GM18868 (cell line): ENCODE measurements around the gene EHBP1.

Experiments used
- ATAC-seq: cut with Tn5 transposase; IDR thresholded peaks from one replicate; pipeline ENCODE4 v1.9.1; 2021; ENCODE audit warnings: mild to moderate bottlenecking, moderate library complexity; ENCODE audit not compliant: unreplicated experiment

EHBP1 gene

DNA sequence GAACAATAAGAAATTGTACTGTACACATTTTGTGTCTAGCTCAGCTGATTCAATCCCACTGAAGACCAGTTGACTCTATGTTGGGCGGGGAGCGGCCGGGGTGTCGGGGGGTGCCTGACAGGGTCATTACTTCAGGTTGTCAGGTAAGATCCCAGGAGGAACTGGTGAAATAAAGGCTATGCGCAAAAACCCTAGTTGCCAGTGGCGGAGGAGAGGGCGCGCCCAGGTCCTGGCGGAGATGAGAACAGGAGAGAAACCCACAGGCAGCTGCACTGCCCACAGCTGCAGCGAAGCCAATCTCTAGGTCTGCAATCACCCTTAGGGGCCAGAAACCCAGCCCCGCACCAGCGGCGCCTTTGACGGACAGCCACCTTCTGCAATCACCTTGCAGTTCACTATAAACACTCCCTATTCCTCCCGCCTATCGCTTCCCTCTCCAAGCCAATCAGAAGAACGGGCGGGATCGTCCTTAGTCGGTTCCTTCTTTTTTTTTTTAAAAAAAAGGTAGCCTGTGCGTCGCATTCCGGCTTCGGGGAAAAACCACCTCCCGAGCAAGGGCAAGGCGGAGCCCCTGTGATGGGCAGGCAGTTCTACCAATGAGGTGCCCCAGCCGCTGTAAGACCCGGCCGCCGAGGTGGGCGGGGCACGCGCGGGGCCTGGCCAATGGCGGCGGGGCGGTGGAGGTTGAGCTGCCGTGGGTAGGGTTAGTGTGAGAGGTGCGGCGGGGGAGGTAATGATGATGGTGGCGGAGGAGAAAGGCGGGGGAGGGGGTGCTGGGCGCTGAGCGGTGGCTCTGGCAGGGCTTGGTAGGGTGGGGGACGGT, at the start of gene EHBP1:
TSS of gene EHBP1 (plus strand) at position 707 of the 823 bp plus-strand sequence. CDS start 1,479 bp downstream, outside the sequence.
- peak; percentile 94 for ATAC-seq

GRCh38 chr2:62657783-62658182, 47.7 kb upstream of the EHBP1 start:
- peak; percentile 57 for ATAC-seq

DNA sequence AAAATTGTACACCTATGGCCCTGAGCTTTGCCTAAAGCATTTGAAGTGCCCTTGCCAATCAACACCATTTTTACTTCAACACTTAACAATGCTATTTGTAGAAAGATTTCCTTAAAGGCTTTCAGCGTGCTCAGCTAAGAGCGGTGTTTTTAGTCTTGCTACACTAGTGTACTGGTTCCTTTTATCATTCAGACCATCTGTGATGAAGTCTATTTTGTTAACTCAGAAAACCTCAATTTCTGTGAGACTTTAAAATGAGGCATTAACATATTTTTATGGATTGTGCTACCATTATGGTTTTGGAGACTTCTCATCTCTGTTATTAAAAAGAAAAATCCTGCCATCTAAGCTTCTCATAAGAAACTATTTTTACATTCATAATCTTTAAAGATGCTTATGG, 46.6 kb upstream of the EHBP1 start:
- ATAC-seq = no peak

GRCh38 chr2:62660087-62660486, 45.4 kb upstream of the EHBP1 start:
- peak; percentile 62 for ATAC-seq

DNA sequence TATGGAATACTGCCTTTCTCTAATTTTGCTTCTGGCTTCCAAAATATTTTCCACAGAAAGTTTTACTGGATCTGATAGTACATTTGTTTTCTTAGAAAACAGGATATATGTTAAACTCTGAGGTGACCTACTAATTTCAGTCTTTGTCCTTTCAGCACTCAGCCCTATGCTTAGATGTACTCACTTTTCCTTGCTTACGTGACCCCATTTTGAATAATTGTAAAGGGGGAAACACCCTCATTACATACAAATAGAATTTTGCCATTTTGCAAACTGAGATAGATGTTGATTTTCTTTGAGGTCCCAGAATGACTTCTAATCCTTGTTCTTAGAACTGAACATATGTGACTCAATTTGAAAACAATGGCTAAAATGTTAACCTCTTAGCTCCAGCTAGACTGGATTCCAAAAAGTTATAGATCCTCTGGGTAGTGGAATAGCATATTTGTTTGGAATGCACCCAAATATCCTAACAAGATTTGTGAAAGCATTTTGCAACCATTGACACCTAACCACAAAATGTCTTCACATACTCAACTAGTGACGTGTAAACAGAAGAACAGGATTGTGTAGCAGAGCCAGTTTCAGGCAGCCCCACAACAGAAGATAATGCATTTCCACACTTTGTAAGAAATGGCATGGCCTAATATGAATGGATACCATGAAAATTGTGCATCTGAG, 44.8 kb upstream of the EHBP1 start:
- ATAC-seq = peak; percentile 23

DNA sequence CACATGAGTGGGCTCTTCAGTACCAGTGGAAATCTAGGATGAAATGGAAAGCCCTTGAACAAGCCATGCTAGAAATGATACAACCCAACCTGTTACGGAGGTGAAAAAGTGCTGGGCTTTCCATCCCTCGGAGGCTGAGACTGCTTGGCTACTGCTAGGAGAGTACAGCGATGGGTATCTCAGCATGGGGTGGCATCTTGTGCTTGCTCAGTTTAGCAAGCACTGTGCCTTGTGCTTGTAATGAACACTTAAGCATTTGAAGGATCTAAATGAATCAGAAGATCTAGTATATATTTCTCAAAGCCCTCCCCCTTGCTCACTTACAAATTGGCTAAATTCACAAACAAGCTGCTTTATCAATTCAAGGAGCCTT, 44.3 kb upstream of the EHBP1 start:
- no peak for ATAC-seq

GRCh38 chr2:62662131-62662530, 43.4 kb upstream of the EHBP1 start:
- no peak for ATAC-seq

GRCh38 chr2:62662554-62662953, 43.0 kb upstream of the EHBP1 start:
- no peak for ATAC-seq

- ATAC-seq = no peak
Measured at GRCh38 chr2:62663411-62663810, 42.1 kb upstream of the EHBP1 start.

DNA sequence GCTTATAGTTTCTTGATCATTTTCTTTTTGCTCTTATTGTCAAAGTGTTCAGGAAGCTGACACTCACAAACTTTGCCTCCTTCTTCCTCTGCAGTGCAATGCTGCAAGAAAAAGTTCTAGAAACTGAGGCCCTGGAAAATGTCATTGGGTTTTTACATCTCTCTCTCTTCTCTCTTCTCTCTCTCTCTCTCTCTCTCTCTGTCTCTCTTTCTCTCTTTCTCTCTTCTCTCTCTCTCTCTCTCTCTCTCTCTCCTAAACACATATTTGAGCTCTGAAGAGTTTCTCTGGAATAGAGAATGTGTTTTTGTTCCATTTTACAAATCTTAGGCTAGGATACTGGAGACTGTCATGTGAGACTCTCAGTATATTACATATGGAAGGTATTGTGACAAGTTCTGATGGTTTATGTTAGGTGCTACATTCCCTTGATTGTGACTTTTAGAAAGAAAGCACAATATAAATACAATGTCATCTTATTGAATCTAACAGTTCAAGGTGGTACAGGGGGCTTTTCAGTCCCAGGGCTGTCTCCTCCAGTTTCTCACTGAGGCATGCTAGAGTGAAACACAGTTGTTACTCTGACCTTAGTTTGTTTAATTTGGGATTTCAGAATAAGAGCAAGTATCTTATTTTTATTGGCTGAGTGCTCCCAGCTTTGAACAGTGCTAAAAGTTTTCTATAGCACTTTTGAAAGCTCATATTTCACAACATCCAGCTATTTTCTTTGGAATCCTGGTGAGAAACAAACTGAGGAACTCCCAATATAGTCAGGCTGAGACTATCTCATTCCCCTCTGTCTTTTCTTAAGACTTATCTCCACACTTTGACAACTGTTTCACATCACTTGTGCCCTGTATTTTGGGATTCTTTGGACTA, 41.4 kb upstream of the EHBP1 start:
- ATAC-seq = no peak

DNA sequence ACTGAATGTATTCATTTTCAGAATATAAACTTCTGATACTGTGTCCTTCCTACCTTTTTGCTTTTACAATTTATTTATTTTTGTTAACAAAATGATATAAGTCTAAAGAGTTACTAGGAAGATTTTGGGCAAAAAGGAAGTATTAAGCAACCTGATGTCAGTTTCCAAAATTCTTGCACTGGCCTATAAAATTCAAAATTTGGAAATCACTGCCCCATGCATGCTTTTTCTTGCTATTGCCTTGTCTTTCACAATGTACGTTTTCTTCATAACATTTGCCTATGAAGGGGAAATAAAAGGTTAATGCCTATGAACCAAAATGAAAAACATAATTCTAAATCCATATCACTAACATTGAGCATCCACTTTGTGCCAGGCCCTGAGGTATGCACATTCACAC, 40.1 kb upstream of the EHBP1 start:
- ATAC-seq = no peak

GRCh38 chr2:62669180-62669579, 36.3 kb upstream of the EHBP1 start:
- ATAC-seq = no peak

DNA sequence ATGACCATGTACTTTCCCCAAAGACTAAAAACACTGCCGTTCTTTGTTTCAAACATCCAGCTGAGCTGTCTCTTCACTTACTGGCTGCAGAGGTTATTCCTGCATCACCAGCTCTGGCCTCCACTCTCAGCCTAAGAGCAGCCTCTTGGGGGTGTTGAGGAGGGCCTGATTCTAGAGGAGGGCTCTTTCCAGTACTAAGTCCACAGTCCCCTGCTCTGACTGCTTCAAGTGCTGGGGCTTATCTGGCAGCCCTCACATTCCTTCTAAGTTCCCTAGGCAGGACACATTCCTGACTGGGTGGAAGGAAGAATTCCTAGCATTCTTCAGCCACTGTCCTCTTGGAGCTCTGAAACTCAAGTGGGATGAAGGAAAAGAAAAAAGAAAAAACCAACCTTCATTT, 32.9 kb upstream of the EHBP1 start:
- no peak for ATAC-seq

DNA sequence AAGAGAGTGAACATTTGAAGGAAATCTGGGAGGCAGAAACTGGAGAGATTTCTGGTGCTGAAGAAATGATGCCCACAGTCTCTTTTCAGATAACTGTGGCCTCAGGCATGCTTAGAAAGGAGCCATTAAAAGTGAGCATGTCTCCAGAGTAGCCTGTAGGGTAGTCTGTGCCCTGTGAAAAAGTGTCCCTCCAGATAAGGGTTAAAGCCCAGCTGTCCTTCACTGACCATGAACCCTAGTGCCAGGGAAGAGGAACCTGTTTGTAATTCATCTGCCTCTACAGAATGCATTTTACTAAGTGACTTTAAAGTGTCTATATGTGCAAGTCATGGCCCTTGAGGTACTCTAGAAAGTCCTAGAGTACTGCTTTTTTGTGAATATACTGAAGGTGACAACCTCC, 30.5 kb upstream of the EHBP1 start:
- ATAC-seq = no peak

GRCh38 chr2:62685256-62685655, 20.3 kb upstream of the EHBP1 start:
- ATAC-seq = no peak

GRCh38 chr2:62686012-62686685, 19.4 kb upstream of the EHBP1 start:
- ATAC-seq = no peak

GRCh38 chr2:62687636-62688035, 17.9 kb upstream of the EHBP1 start:
- no peak for ATAC-seq

DNA sequence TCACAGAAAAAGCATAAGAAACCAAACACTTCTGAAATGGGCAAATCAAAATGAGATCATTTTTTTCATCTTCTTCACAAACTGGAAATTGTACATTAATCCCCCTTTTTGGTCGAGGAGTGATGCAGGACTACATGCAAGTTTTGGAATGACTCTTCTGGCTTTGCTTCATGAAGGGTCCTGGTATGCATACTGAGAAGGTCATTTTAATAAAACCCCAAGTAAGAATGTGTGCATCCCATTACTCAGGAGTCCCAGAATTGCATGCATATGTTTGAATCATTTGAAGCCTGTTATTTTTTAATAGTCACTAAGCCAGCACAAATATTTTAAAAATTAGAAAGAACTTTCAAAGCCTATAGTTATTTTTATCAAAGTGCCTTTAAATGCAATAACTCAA, 16.7 kb upstream of the EHBP1 start:
- ATAC-seq = no peak

- ATAC-seq = no peak
Measured at GRCh38 chr2:62691186-62691585, 14.3 kb upstream of the EHBP1 start.

DNA sequence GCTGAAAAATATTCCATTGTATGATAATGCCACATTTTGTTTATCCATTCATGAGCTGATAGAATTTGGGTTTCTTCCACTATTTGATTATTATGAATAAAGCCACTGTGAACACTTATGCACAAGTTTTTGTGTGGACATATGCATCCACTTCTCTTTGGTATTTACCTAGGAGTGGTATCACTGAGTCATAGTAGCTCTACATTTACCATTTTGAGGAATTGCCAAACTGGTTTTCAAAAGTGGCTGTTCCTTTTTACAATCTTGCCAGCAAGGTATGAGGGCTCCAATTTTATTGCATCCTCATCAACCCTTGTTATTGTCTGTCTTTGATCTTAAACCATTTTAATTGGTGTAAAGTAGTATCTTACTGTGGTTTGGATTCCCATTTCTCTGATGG, 13.3 kb upstream of the EHBP1 start:
- ATAC-seq = no peak

DNA sequence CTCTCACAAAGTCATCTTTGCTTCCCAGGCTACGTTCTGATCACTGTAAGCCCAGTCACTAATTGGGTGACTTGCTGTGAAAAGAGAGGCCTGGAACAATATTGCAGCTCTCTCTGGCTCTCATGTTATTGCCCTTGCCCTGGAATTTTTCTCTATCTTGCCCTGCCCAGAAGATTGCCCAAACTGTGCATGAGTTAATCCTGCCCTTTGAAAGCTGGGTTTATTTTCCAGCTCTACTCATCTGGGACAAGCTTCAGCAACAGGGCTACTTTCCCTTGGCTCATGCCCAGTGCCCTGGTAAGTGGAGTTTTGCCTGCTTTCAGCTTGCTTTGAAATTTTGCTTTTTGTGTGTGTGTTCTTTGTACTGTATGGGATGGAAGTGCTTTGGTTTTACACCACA, 6.9 kb upstream of the EHBP1 start:
- no peak for ATAC-seq
